Frontal cortex (tissue), 4 donors: Measurements from ENCODE around the gene UBE2V1. TPM values are rescaled to one million over a fixed set of nuclear protein-coding genes. Genes with fewer than 3 reads are reported as not detected.
"Not testable (repeated sequence)": the region's sequence is repeated elsewhere in the genome, so short reads cannot be mapped to it uniquely, and the experiment has no call there.

Experiments
- DNase-seq, 2 donors: peaks; one replicate each; pipeline ENCODE4 v3.0.0; 2012; ENCODE audit warnings: low spot score in 2 of 2
- FAIRE-seq: peaks from 2 replicates; lab custom pipeline; 2012; peaks lifted over from hg19 to GRCh38; lab: Jason Lieb, UNC
- total RNA-seq: library from RNA; depleted of rRNA; stranded (reverse); fragments of >200 nt; gene quantifications from one replicate; pipeline ENCODE4 v1.2.3, GENCODE V29; 2014
- donor health status: control.
- donor health status: control.
- donor health status: control.

UBE2V1 gene
- total RNA-seq: 20.0 TPM

DNA sequence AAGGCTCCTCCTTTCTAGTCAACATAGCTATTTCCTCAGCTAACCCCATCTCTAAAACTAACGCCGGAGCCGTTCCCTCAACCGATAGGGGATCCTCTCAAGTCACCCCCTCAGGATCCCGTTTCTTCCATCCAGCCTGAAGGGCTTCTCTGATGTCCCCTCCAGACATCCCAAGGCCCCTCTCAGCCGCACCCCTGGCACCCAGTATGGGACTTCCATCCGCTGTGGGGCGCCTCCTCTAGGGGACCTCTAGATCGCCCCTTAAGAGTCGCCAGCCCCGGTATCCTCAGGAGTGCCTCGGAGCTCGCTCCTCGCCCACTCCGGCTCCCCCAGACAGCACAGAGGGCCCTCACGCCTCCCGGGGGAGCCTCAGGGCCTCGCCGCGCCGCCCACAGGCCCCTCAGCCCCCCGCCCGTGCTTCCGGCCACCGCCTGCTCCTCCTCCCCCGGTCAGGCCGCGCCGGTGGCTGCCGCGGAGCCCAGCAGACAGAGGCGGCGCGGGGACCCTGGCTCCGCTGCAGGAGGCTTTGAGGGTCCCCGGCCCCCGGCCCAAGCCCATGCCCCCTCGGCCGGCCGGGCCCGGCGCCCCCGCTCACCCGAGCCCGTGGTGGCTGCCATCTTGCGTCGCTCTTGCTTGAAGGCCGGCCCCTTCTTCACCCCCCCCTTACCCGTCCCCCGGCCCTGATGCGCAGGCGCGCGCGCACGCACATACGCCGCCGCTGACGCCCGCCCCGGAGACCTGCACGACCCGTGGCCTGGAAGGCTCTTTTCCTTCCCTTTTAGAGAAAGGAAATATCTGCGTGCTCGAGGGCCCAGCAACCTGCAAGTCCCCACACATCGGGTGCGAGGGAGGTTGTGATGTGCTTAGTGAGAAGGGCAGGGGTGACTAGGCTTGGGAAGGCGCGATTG, at the start of gene UBE2V1:
TSS of gene UBE2V1 (minus strand) at position 639 of the 908 bp plus-strand sequence. CDS start at position 617, 22 bp downstream.
- FAIRE-seq: no peak
- DNase-seq: peak; percentile 86 to 89

GRCh38 chr20:50161494-50161893, 48.5 kb upstream of the UBE2V1 start:
- not testable (repeated sequence) for DNase-seq, FAIRE-seq

GRCh38 chr20:50153500-50154377, 40.8 kb upstream of the UBE2V1 start, which contains the start of gene PEDS1:
TSS of gene PEDS1 (minus strand) at chr20:50153723. CDS start at chr20:50153637, 86 bp downstream.
- peak; percentile 99 for DNase-seq
- FAIRE-seq: no peak

- no peak for FAIRE-seq
- no peak for DNase-seq
These were observed 40.2 kb upstream of the UBE2V1 start for GRCh38 chr20:50153153-50153499.

- FAIRE-seq (no peak), DNase-seq (no peak)
These were observed 39.6 kb upstream of the UBE2V1 start for GRCh38 chr20:50152394-50153152.

DNA sequence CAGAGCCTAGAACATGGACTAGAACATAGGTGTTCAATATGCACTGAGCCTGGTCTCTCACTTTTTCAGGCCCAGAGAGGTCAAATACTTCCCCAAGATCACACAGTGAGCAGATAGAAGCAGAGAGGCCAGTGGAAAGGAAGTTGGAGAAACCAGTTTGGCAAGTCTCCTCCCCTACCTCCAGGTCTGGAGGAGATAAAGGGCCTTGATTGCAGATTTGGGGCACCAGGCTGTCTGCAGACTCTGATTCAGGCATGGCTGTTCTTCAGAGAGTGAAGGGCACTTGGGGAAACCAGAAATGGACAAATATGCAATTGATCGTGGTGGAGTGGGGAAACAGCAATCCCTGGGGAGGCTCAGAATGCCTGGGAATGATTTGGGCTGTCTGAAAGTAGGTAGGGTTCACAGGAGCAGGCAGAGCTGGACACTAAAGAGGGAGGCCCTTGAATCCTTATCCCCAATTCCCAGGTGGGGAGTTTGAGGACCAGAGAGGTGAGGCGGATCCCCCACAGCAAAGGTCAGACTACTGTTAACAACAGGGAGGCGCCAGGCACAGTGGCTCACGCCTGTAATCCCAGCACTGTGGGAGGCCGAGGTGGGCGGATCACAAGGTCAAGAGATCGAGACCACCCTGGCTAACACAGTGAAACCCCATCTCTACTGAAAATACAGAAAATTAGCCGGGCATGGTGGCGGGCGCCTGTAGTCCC, 38.2 kb upstream of the UBE2V1 start:
- no peak for FAIRE-seq

DNA sequence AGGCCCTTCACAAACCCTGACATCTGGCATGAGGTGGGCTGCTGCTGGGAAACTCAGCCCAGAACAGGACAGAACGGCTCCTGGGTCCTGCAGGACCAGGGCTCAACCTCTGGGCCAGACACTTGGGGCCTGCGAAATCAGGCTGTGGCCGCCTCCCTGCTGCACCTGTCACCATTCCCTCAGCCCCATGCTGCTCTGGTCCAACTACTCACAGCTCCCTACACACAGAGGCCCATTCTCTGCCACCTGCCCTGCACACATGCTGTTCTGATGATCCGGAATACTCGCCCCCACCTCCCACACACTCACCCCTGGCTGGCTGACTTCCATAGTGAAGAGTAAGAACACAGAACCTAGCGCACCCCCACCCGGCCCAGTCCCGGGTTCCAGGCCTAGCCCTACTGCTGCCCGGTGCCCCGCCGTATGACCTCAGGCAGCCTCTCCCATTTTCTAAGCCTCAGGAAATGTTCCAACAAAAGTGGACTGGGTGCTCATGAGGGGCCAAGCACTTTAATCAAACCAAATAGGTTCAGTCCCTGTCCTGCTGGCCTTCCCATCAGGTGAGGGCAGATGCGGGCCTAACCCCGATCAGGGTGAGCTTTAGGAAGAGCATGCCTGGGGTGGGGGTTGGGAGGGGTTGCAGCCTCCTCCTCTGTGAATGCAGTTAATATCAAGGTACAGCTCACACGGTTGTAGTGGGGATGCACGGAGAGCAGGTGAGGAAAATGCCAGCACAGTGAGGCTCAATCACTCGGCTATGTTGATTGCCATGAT, 36.7 kb upstream of the UBE2V1 start:
- DNase-seq (no peak), FAIRE-seq (no peak)

More for the DNA sequence above, 38.2 kb upstream of the UBE2V1 start:
- no peak for DNase-seq

GRCh38 chr20:50146732-50147662, 34.0 kb upstream of the UBE2V1 start:
- FAIRE-seq: no peak
- no peak for DNase-seq

DNA sequence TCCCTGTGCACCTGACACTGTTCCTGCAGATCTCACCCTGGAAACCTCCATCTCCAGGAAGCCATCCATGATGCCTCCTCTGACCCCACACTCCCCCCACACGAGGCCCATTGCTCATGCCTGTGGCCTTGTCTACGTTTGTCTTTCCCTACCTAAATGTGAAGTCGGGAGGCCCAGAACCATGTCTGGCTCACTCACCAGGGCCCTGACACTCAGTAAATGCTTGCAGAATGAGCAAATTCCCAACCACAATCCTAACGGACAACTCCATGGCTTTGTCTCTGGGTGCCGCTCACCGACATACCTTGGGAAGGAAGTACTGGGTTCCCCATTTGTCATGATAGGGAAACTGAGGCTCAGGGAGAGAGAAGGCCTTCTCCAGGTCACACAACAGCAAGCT, 33.3 kb upstream of the UBE2V1 start:
- no peak for FAIRE-seq

GRCh38 chr20:50145566-50145965, 32.6 kb upstream of the UBE2V1 start:
- FAIRE-seq (no peak), DNase-seq (no peak)

More for the DNA sequence above, 33.3 kb upstream of the UBE2V1 start:
- DNase-seq: no peak

DNA sequence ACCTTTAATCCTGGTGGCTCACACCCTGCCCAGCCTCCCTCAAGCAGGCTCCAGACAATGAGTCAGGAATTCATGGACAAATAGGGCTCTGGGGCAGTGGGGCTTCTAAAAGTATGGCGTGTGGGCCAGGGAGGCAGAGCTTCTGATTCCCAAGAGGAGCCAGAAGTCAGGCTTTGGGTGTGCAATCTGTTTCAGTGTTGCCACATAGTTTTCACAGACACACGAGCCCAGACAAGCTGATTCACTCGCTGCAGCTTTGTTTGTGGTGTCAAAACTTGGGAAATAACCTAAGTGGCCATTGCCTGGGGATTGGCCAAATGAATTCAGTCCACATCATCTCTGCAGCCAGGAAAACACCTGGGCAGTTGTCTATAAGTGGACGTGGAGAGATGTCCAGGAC, 31.4 kb upstream of the UBE2V1 start:
- FAIRE-seq (no peak), DNase-seq (no peak)

DNA sequence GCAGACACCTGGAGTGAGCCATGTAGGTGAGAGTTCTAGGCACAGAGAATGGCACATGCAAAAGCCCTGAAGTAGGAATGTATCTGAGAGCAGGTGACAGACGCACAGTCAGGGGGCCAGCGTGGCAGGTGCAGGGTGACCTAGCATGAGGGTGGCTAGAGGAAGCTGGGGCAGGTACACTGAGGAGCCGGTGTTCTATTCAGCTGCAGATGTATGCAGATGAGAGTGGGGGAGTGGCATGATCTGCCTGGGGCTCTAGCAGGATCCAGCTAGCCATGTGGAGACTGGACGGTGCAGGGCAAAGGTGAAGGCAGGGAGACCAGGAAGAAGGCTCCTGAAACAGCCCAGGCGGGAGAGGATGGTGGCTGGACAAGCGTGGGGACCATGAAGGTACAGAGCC, 29.9 kb upstream of the UBE2V1 start:
- no peak for DNase-seq

DNA sequence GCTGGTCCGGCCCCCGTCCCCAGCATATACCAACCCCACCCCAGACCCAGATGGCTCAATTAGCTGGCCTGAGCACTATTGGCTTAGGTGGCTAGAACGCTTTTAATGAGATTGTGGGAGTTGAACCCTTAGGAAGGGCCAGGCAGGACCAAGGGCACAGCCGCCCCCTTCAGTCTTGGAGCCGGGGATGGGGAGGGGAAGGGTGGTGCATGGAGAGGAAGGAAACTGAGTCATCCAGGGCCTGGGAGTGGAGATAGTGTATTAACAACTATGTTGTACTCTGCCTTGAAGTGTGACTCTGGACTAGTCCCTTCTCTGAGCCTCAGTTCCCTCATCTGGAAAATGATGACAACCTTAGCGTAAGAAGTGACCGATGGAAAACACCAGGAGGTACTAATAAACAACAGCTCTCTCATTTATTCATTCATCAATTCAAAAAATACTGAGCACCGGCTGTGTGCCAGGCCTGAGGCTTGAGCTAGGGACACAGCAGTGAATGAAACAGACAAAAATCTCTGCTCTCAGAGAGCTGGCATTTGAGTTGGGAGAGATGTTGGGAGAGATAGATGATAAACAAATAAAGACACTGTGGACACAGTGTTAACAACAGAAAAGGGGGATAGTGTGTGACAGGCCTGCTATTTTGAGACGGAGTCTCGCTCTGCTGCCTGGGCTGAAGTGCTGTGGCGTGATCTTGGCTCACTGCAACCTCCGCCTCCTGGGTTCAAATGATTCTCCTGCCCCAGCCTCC, 29.0 kb upstream of the UBE2V1 start:
- DNase-seq (no peak), FAIRE-seq (no peak)

More for the DNA sequence above, 29.9 kb upstream of the UBE2V1 start:
- FAIRE-seq: no peak

DNA sequence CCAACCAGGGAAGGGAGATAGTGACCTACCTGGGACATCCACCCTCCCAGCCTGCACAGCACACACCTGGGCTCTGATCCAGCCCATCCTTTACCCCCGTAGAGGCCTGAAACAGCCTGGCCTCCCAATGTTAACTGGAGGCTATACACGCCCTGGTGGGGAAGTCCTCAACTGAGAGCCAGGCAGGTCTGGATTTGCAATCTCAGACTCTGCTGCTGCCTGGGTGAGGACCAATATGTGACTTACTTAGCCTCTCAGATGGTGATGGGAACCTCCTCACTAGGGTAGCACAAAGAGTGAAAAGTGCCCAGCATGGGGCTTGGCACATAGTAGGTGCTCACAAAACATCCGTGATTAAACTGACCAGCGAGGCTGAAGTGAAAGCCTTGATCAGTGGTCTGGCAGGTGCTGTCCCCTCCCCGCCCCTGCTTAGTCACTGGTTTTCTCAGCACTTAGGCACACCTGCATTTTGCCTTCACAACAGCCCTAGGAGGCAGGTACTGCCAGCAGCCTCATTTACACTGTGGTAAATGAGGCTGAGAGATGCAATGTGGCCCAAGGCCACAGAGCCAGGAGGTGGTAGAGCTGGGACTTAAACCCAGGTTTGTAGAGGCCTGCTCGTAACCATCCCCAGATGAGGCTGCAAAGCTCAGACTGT, 28.2 kb upstream of the UBE2V1 start:
- FAIRE-seq: no peak
- DNase-seq: no peak

DNA sequence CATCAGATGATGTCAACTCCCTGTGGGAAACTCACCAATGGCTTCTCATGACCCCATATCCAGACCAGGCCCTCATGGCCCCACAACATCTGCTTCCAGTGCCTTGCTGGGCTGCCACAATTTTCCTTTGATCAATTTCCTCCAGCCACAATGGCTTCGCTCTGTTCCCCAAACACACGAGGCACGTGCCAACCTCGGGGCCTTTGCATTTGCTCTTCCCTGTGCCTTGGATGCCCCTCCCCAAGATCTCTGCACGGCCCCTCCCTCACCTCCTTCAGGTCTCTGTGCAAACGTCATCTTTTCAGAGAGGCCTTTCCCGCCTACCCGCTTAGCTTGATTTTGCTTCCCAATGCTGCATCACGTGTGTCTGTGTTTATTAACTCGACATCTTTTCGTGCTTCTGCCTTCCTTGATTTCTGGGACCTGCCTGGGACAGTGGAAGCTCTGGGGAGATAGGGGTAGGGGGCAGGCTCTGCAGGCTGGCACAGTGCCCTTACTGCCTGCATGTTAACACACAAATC, 27.4 kb upstream of the UBE2V1 start:
- no peak for DNase-seq
- FAIRE-seq: no peak
